Lower leg skin (tissue), 3 donors: ENCODE results near the gene CSRP2.

Experiments used
- POLR2A ChIP-seq, 2 donors: fragments of 450-650 bp; IDR thresholded peaks; one replicate each; pipeline ENCODE4 v1.6.1; 2016 to 2017; ENCODE audit warnings: antibody characterized with exemption in 2 of 2, mild to moderate bottlenecking in 1 of 2, moderate library complexity in 1 of 2
- TF ChIP-seq, protein P1 (sequence below), 3 donors: fragments of 450-650 bp; IDR thresholded peaks; one replicate each; pipeline ENCODE4 v1.5.1; 2016; ENCODE audit warnings: antibody characterized with exemption in 3 of 3, mild to moderate bottlenecking in 3 of 3, moderate library complexity in 2 of 3

DNA sequence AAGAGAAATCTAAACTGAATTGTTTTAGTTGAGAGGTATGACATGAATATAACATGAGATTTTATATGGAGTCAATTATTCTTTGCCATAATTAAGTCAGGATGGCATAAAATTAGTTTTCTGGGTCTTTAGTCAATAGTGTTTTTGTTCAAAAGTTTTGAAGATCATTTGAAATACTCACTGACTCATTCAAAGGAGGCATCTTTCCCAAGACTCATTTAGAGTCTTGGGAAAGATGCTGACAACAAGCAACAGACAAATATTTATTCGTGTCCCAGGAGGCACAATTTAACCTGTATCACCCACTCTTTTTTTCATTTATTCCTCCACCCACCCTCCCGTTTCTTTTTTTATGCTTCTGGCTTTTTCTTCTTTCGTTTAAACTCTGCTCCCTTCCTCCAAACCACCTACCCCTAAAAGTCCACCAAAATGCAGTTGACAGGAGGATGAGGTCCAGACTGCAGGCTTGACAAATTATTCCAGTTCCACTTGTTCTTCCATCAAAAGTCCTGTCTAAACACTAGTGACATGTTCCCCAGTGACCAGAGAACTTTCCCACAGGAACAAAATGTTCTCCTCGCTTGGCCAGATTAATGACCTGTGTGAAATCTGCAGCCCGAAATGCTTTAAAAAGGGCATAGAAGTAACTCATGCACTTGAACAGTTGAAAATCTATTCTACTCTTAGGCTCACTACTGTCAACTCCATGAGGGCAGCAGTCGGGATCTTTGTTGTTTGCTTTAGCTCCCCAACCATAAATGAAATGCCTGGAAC, 43.3 kb upstream of the CSRP2 start:
- TF ChIP-seq, protein P1, sequence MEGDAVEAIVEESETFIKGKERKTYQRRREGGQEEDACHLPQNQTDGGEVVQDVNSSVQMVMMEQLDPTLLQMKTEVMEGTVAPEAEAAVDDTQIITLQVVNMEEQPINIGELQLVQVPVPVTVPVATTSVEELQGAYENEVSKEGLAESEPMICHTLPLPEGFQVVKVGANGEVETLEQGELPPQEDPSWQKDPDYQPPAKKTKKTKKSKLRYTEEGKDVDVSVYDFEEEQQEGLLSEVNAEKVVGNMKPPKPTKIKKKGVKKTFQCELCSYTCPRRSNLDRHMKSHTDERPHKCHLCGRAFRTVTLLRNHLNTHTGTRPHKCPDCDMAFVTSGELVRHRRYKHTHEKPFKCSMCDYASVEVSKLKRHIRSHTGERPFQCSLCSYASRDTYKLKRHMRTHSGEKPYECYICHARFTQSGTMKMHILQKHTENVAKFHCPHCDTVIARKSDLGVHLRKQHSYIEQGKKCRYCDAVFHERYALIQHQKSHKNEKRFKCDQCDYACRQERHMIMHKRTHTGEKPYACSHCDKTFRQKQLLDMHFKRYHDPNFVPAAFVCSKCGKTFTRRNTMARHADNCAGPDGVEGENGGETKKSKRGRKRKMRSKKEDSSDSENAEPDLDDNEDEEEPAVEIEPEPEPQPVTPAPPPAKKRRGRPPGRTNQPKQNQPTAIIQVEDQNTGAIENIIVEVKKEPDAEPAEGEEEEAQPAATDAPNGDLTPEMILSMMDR (IDR thresholded peaks at IDR 0.05), result no peak
- TF ChIP-seq POLR2A (IDR thresholded peaks at IDR 0.05), result no peak
